Endothelial cell (in vitro differentiated cells): ENCODE data around the gene PHC1. TPM values are rescaled to one million over a fixed set of nuclear protein-coding genes. Genes with fewer than 3 reads are reported as not detected.

Source experiments
- DNase-seq: peaks from one replicate; pipeline ENCODE4 v3.0.0; 2021; ENCODE audit warnings: low spot score
- H3K27ac Mint-ChIP-seq: one replicate; pipeline ENCODE4 v1.8.0; 2021; ENCODE audit warnings: mixed read lengths, inconsistent platforms; ENCODE audit not compliant: unreplicated experiment
- H3K27me3 Mint-ChIP-seq: one replicate; pipeline ENCODE4 v1.8.0; 2021; ENCODE audit warnings: mild to moderate bottlenecking, moderate library complexity, mixed read lengths, inconsistent platforms; ENCODE audit not compliant: unreplicated experiment
- H3K36me3 Mint-ChIP-seq: one replicate; pipeline ENCODE4 v1.8.0; 2021; ENCODE audit warnings: mild to moderate bottlenecking, low read depth, mixed read lengths, inconsistent platforms; ENCODE audit not compliant: unreplicated experiment
- H3K4me1 Mint-ChIP-seq: one replicate; pipeline ENCODE4 v1.8.0; 2021; ENCODE audit warnings: mild to moderate bottlenecking, mixed read lengths, inconsistent platforms; ENCODE audit not compliant: unreplicated experiment
- H3K4me3 Mint-ChIP-seq: one replicate; pipeline ENCODE4 v1.8.0; 2021; ENCODE audit warnings: mild to moderate bottlenecking, mixed read lengths, inconsistent platforms; ENCODE audit not compliant: unreplicated experiment
- H3K9me3 Mint-ChIP-seq: one replicate; pipeline ENCODE4 v1.8.0; 2021; ENCODE audit warnings: mixed read lengths, inconsistent platforms; ENCODE audit not compliant: unreplicated experiment
- CTCF ChIP-seq: fragments of 200-600 bp; sonication (generic); IDR thresholded peaks from one replicate; pipeline ENCODE4 v1.5.0; 2021; ENCODE audit warnings: antibody characterized with exemption; ENCODE audit not compliant: unreplicated experiment
- total RNA-seq: library from RNA; stranded (reverse); fragmentation: NEBNext Ultra II Directional; extraction: Animal tissue kit (Norgen Biotek cat#: 25700); gene quantifications from one replicate; pipeline ENCODE4 v1.2.1, GENCODE V29; 2021; ENCODE audit not compliant: unreplicated experiment

Gene PHC1
- total RNA-seq, 1 donor from 2014 or later, result 55.3 TPM

GRCh38 chr12:8909752-8910151, 4.6 kb upstream of the PHC1 start:
- Mint-ChIP-seq H3K36me3 (peaks cover 5% of the 10 kb centered on the region), H3K9me3 (no peaks in the 10 kb centered on the region), H3K4me1 (peaks cover 25% of the 10 kb centered on the region), H3K27ac (no peak overlapping the region), H3K27me3 (peaks cover 5% of the 10 kb centered on the region), H3K4me3 (no peak overlapping the region)
- no peak for DNase-seq
- no peak for TF ChIP-seq CTCF

- no peaks in the 10 kb centered on the region for H3K9me3 Mint-ChIP-seq
- H3K36me3 Mint-ChIP-seq, result peaks cover 5% of the 10 kb centered on the region
- H3K27me3 Mint-ChIP-seq, result peaks cover 5% of the 10 kb centered on the region
- DNase-seq, result no peak
- no peak overlapping the region for H3K4me3 Mint-ChIP-seq
- H3K4me1 Mint-ChIP-seq, result peaks cover 25% of the 10 kb centered on the region
- H3K27ac Mint-ChIP-seq, result no peak overlapping the region
- TF ChIP-seq CTCF, result no peak
Observed at GRCh38 chr12:8911606-8912268, 2.6 kb upstream of the PHC1 start.

GRCh38 chr12:8912914-8913313, 1.4 kb upstream of the PHC1 start:
- TF ChIP-seq CTCF, result peak; percentile 50
- Mint-ChIP-seq H3K9me3 (no peaks in the 10 kb centered on the region), H3K36me3 (peaks cover 5% of the 10 kb centered on the region), H3K27me3 (peaks cover 5% of the 10 kb centered on the region), H3K4me3 (peak overlapping the region; percentile 94), H3K4me1 (peaks cover 20% of the 10 kb centered on the region), H3K27ac (peak overlapping the region; percentile 100)
- DNase-seq, result peak; percentile 7

GRCh38 chr12:8913702-8914032, 642 bp upstream of the PHC1 start:
- Mint-ChIP-seq H3K27ac (peak overlapping the region; percentile 100), H3K4me3 (peak overlapping the region; percentile 94), H3K9me3 (no peaks in the 10 kb centered on the region), H3K4me1 (peaks cover 20% of the 10 kb centered on the region), H3K36me3 (peaks cover 7% of the 10 kb centered on the region), H3K27me3 (peaks cover 5% of the 10 kb centered on the region)
- TF ChIP-seq CTCF, result no peak
- DNase-seq, result no peak

- no peak overlapping the region for H3K4me3 Mint-ChIP-seq
- H3K36me3 Mint-ChIP-seq, result peaks cover 11% of the 10 kb centered on the region
- H3K27me3 Mint-ChIP-seq, result peaks cover 5% of the 10 kb centered on the region
- H3K27ac Mint-ChIP-seq, result no peak overlapping the region
- TF ChIP-seq CTCF, result no peak
- DNase-seq, result peak; percentile 57
- H3K4me1 Mint-ChIP-seq, result peaks cover 20% of the 10 kb centered on the region
- H3K9me3 Mint-ChIP-seq, result no peaks in the 10 kb centered on the region
Observed at GRCh38 chr12:8914716-8915526, 612 bp downstream of the PHC1 start.
